Neural cell (in vitro differentiated cells): ENCODE results near the gene NUCB2.
"Not testable (repeated sequence)": the region's sequence is repeated elsewhere in the genome, so short reads cannot be mapped to it uniquely, and the experiment has no call there.

ENCODE experiments used
- CTCF ChIP-seq: fragments of 450-650 bp; IDR thresholded peaks from 2 replicates; pipeline ENCODE4 v1.5.1; 2014; ENCODE audit warnings: antibody characterized with exemption, mild to moderate bottlenecking, moderate library complexity; ENCODE audit not compliant: poor library complexity, severe bottlenecking
- EZH2 ChIP-seq: fragments of 200-600, 300-800 bp; shearing (Covaris generic), sonication (generic); IDR thresholded peaks from 2 replicates; pipeline ENCODE4 v1.6.1; 2014; ENCODE audit warnings: antibody characterized with exemption, low read length, borderline replicate concordance, mild to moderate bottlenecking; ENCODE audit not compliant: insufficient read depth, poor library complexity, severe bottlenecking

GRCh38 chr11:17228186-17228925, 48.2 kb upstream of the NUCB2 start:
- not testable (repeated sequence) for TF ChIP-seq CTCF, EZH2
